Mucosa of stomach (tissue), 1 donor: ENCODE measurements around the gene RSRC1.
"Not testable (repeated sequence)": the region's sequence is repeated elsewhere in the genome, so short reads cannot be mapped to it uniquely, and the experiment has no call there.

ENCODE experiments used
- H3K27me3 ChIP-seq: one replicate; pipeline ENCODE4 v1.7.0; 2013; ENCODE audit warnings: mild to moderate bottlenecking, low read length; ENCODE audit not compliant: control insufficient read depth, insufficient read depth
- H3K36me3 ChIP-seq: one replicate; pipeline ENCODE4 v1.7.0; 2013; ENCODE audit warnings: low read length; ENCODE audit not compliant: control insufficient read depth, insufficient read depth
- H3K4me1 ChIP-seq: one replicate; pipeline ENCODE4 v1.7.0; 2013; ENCODE audit warnings: mild to moderate bottlenecking, low read length; ENCODE audit not compliant: control insufficient read depth, insufficient read depth
- H3K4me3 ChIP-seq: one replicate; pipeline ENCODE4 v1.7.0; 2013; ENCODE audit warnings: low read length
- H3K9ac ChIP-seq: one replicate; pipeline ENCODE4 v1.7.0; 2013; ENCODE audit warnings: mild to moderate bottlenecking, low read length, moderate library complexity
- H3K9me3 ChIP-seq: one replicate; pipeline ENCODE4 v1.7.0; 2013; ENCODE audit warnings: mild to moderate bottlenecking, low read length, moderate library complexity; ENCODE audit not compliant: control insufficient read depth
- donor health status: Pancreatic carcinoma.

RSRC1 gene

DNA sequence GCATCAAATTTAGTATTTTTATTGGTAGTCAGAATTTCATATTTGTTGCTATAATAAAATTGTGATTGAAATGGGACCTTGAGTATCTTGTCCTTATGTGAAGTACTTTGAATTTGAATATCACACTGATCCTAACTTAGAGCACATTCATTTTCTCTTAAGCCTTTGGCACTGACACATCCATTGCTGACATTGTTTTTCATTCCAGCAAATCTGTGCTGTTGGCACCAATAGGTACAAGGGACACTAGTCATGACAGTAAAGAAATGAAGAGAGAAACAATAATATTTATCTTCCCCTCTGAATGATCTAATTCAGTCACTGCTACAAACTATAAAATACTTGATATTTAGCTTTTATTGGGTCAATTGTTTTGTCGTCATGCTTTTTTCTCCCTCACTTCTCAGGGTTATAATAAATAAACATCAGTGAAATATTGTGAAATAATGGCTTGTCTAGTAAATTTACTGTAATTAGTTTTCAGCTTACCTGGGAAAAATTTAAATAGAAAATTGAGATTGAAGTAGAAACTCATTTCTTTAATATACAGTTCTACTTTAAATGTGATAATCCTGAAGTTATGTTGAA, 294.3 kb downstream of the RSRC1 start:
- Histone ChIP-seq H3K9ac (no peak overlapping the region), H3K27me3 (no peaks in the 10 kb centered on the region), H3K4me1 (no peaks in the 10 kb centered on the region), H3K36me3 (no peaks in the 10 kb centered on the region), H3K9me3 (no peaks in the 10 kb centered on the region), H3K4me3 (no peak overlapping the region)

GRCh38 chr3:158405507-158405906, 295.6 kb downstream of the RSRC1 start:
- H3K9ac ChIP-seq: no peak overlapping the region
- no peaks in the 10 kb centered on the region for H3K36me3 ChIP-seq

DNA sequence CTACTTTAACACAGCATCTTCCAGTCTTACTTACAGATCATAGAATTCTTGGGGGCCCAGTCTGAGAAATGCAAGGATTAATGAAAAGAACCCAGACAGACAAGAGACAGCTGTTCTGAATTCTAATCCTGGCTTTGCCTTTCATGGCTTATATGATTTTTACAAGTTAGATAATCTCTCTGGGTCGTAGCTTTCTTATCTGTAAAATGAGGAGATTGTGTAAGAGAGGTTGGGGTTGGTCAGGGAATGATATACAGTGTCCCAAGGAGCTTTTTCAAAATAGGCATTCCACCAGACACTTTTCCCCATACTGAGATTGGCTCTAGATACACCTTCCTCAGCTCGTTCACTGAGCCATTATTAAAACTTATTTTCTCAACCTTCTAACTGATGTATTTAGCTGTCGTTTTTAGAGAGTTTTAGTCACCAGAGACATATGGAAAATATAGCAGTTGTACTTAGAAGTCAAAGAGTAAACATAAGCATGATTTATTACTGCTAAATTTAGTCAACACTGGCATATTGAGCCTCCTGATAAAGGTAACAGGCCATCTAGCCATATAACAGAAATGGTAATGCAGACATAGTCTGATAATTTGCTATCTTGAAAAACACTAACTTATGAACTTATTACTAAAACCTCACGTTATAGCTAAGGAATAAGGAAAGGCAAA, 298.1 kb downstream of the RSRC1 start:
- H3K4me3 ChIP-seq: no peak overlapping the region
- no peaks in the 10 kb centered on the region for H3K36me3 ChIP-seq
- no peaks in the 10 kb centered on the region for H3K27me3 ChIP-seq
- H3K9me3 ChIP-seq: no peaks in the 10 kb centered on the region
- H3K4me1 ChIP-seq: no peaks in the 10 kb centered on the region
- H3K9ac ChIP-seq: no peak overlapping the region

More at GRCh38 chr3:158405507-158405906, 295.6 kb downstream of the RSRC1 start:
- no peaks in the 10 kb centered on the region for H3K9me3 ChIP-seq
- no peak overlapping the region for H3K4me3 ChIP-seq
- H3K27me3 ChIP-seq: no peaks in the 10 kb centered on the region
- H3K4me1 ChIP-seq: no peaks in the 10 kb centered on the region

- not testable (repeated sequence) for H3K9me3 ChIP-seq, H3K27me3 ChIP-seq, H3K9ac ChIP-seq, H3K4me3 ChIP-seq, H3K36me3 ChIP-seq, H3K4me1 ChIP-seq
Observed at GRCh38 chr3:158408518-158408897, 298.6 kb downstream of the RSRC1 start.

GRCh38 chr3:158418035-158418434, 308.1 kb downstream of the RSRC1 start:
- no peak overlapping the region for H3K4me3 ChIP-seq
- no peak overlapping the region for H3K9ac ChIP-seq
- H3K27me3 ChIP-seq: no peaks in the 10 kb centered on the region
- H3K4me1 ChIP-seq: peaks cover 4% of the 10 kb centered on the region
- H3K36me3 ChIP-seq: no peaks in the 10 kb centered on the region
- H3K9me3 ChIP-seq: no peaks in the 10 kb centered on the region

GRCh38 chr3:158419820-158420653, 310.1 kb downstream of the RSRC1 start:
- Histone ChIP-seq H3K27me3 (no peaks in the 10 kb centered on the region), H3K4me1 (peaks cover 4% of the 10 kb centered on the region), H3K9me3 (no peaks in the 10 kb centered on the region), H3K9ac (no peak overlapping the region), H3K4me3 (no peak overlapping the region), H3K36me3 (no peaks in the 10 kb centered on the region)

- Histone ChIP-seq H3K27me3 (no peaks in the 10 kb centered on the region), H3K9me3 (no peaks in the 10 kb centered on the region), H3K36me3 (no peaks in the 10 kb centered on the region), H3K9ac (no peak overlapping the region), H3K4me3 (no peak overlapping the region), H3K4me1 (peaks cover 4% of the 10 kb centered on the region)
Observed at GRCh38 chr3:158420654-158421396, 310.9 kb downstream of the RSRC1 start.

- H3K4me1 ChIP-seq: no peaks in the 10 kb centered on the region
- no peaks in the 10 kb centered on the region for H3K9me3 ChIP-seq
- H3K4me3 ChIP-seq: no peak overlapping the region
- H3K36me3 ChIP-seq: no peaks in the 10 kb centered on the region
- H3K27me3 ChIP-seq: no peaks in the 10 kb centered on the region
- no peak overlapping the region for H3K9ac ChIP-seq
Observed at GRCh38 chr3:158430448-158430847, 320.6 kb downstream of the RSRC1 start.

DNA sequence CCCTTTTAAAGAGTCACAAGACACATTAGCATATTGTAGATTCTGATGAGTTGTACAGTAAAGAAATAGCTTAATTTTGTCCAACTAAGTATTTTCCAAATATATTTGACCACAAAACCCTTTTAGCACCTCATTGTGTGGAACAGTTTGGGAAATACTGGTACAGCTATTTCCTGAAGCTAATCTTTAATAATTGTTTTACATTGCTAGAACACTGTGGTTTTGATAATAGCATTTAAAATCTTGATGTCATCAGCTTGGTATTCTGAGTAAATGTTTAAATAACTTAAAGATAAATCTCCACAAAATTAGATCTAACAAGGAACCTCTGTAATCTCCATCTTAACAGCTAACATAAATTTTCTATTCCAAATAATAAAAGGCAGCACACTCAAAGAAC, 321.1 kb downstream of the RSRC1 start:
- H3K9me3 ChIP-seq: no peaks in the 10 kb centered on the region
- H3K36me3 ChIP-seq: no peaks in the 10 kb centered on the region
- H3K27me3 ChIP-seq: no peaks in the 10 kb centered on the region
- H3K4me3 ChIP-seq: no peak overlapping the region
- H3K4me1 ChIP-seq: no peaks in the 10 kb centered on the region
- H3K9ac ChIP-seq: no peak overlapping the region

GRCh38 chr3:158431829-158432228, 321.9 kb downstream of the RSRC1 start:
- Histone ChIP-seq H3K27me3 (no peaks in the 10 kb centered on the region), H3K36me3 (no peaks in the 10 kb centered on the region), H3K9ac (no peak overlapping the region), H3K4me1 (no peaks in the 10 kb centered on the region), H3K4me3 (no peak overlapping the region), H3K9me3 (no peaks in the 10 kb centered on the region)

DNA sequence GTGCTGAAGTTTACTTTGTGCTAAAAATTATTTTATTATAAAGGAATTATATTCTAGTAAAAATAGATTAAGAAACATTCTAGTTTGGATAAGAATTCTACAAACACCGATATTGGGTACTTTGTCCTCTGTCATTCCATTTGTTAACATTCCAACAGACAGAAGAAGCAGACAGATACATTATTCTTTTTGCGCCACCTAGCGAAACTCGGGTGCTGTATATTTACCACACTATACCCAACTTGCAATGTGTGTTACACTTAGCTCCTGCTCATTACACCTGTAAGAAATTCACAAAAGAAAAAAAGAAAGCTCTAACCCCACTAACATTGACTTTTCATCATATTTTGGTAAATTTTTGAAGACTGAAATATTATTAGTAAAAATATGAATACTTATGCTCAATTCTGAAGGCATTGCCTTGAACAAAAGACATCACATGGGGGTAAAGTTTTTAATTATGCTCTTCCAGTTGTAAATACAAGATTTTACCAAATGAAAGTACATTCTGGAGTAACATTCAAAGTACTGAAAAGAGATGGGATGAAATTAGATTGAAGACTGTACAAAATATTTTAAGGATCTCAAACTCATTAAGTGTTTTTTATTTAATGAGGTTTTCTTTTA, 324.6 kb downstream of the RSRC1 start:
- Histone ChIP-seq H3K9ac (no peak overlapping the region), H3K36me3 (no peaks in the 10 kb centered on the region), H3K4me1 (no peaks in the 10 kb centered on the region), H3K27me3 (no peaks in the 10 kb centered on the region), H3K4me3 (no peak overlapping the region), H3K9me3 (no peaks in the 10 kb centered on the region)
